GM12865 (cell line): Measurements from ENCODE around the gene TMEM213.
"Not testable (repeated sequence)": the region's sequence is repeated elsewhere in the genome, so short reads cannot be mapped to it uniquely, and the experiment has no call there.

Source experiments
- DNase-seq: peaks from one replicate; pipeline ENCODE4 v3.0.0; 2010; ENCODE audit warnings: low read depth
- H3K4me3 ChIP-seq: 2 replicates; pipeline ENCODE4 v1.5.1; 2011; ENCODE audit warnings: mild to moderate bottlenecking, low read depth, low read length, control low read depth
- TF ChIP-seq, protein P1 (sequence below): IDR thresholded peaks from 2 replicates; pipeline ENCODE4 v1.5.1; 2011; ENCODE audit warnings: low read length, control low read depth, low read depth, inconsistent platforms; ENCODE audit not compliant: insufficient read depth; ENCODE audit errors: missing control alignments

TMEM213 gene

GRCh38 chr7:138785587-138786437 lies 12.0 kb upstream of the TMEM213 start:
- DNase-seq = no peak
- H3K4me3 ChIP-seq = no peak overlapping the region
- TF ChIP-seq, protein P1, sequence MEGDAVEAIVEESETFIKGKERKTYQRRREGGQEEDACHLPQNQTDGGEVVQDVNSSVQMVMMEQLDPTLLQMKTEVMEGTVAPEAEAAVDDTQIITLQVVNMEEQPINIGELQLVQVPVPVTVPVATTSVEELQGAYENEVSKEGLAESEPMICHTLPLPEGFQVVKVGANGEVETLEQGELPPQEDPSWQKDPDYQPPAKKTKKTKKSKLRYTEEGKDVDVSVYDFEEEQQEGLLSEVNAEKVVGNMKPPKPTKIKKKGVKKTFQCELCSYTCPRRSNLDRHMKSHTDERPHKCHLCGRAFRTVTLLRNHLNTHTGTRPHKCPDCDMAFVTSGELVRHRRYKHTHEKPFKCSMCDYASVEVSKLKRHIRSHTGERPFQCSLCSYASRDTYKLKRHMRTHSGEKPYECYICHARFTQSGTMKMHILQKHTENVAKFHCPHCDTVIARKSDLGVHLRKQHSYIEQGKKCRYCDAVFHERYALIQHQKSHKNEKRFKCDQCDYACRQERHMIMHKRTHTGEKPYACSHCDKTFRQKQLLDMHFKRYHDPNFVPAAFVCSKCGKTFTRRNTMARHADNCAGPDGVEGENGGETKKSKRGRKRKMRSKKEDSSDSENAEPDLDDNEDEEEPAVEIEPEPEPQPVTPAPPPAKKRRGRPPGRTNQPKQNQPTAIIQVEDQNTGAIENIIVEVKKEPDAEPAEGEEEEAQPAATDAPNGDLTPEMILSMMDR = no peak

- no peak overlapping the region for H3K4me3 ChIP-seq
- no peak for DNase-seq
- TF ChIP-seq, protein P1 = no peak
Observed at GRCh38 chr7:138796038-138796615, 1.7 kb upstream of the TMEM213 start.

DNA sequence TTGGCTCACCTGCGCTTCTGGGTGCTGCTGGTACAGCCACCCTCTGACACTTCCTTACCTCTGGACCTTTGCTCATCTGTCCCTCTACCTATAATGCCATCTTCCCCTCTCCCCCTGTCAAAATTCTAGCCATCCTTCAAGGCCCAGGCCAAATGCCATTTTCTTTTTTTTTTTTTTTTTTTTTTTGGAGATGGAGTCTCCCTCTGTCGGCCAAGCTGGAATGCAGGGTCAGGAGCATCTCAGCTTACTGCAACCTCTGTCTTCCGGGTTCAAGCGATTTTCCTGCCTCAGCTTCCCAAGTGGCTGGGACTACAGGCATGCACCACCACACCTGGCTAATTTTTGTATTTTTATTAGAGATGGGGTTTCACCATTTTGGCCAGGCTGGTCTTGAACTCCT lies 748 bp upstream of the TMEM213 start:
- not testable (repeated sequence) for H3K4me3 ChIP-seq, DNase-seq

GRCh38 chr7:138798836-138799235 lies 1.0 kb downstream of the TMEM213 start:
- DNase-seq = no peak
- TF ChIP-seq, protein P1 = no peak
- H3K4me3 ChIP-seq = no peak overlapping the region

DNA sequence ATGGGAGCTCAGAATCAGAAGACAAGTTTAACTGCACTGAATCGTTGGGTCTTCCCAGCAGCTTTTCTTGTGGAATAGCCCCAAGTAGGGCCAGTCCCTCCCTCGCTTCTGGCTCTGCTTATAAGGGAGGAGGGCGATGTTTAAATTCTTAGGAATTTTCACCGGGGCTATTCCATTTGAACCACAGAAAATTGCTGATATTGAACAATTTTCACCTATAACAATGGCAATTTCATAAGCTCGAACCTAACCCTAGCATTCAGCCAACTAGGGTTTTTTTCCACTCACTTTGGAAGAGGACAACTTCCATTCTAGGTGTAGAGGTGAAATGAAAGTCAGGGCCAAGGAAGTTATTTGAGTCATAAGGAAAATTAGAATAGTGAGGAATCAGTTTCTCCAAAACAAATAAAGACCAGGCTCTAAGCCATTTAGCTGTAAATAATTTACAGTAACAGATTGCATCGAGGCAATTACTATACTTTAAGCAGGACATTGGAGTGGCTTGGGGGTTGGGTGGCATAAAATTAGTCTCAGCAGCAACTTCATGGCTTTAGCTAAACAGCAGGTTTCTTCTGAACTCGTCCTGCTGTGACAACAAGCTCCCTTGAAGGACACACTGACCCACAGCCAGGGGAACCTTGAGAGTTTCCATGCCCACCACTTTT lies 1.7 kb downstream of the TMEM213 start:
- no peak overlapping the region for H3K4me3 ChIP-seq
- TF ChIP-seq, protein P1 = no peak
- no peak for DNase-seq

DNA sequence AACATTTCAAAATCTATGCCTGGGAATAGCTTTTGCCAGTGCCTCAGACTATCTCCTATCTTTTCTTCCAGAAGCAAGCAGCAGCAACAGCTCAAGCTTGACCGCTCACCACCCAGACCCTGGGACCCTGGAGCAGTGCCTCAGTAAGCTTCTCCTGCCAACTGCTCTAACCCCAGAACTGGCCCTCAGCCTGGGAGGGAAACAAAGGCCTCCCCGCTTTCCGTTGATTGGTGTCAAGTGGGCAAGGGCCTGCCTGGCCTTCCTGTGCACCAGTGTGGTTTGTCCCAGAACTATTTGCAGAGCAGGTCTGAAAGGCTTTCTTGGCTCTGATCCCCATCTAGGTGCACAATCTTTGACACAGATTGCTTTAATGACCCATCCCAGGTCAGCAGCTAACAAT lies 3.5 kb downstream of the TMEM213 start:
- no peak overlapping the region for H3K4me3 ChIP-seq
- TF ChIP-seq, protein P1 = no peak
- DNase-seq = no peak

DNA sequence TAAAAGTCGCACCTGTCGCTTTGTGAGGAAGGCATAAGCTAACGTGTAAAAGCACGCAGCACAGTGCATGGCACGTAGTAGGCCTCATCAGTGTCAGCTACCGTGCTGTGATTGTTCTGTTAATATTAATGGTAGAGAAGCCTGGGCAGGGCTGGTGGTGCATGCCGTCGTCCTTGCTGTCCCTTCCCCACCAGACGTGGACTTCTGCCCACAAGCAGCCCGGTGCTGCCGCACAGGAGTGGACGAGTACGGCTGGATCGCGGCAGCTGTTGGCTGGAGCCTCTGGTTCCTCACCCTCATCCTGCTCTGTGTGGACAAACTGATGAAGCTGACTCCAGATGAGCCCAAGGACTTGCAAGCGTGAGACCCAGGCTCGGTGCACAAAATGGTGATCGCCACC lies 4.9 kb downstream of the TMEM213 start:
- TF ChIP-seq, protein P1 = no peak
- no peak for DNase-seq
- no peak overlapping the region for H3K4me3 ChIP-seq
